HG02938 (cell line): Measurements from ENCODE around the gene SRGAP2B.
"Not testable (repeated sequence)": the region's sequence is repeated elsewhere in the genome, so short reads cannot be mapped to it uniquely, and the experiment has no call there.

Source experiments
- ATAC-seq: cut with Tn5 transposase; IDR thresholded peaks from one replicate; pipeline ENCODE4 v1.9.1; 2021; ENCODE audit warnings: mild to moderate bottlenecking, moderate library complexity; ENCODE audit not compliant: unreplicated experiment

SRGAP2B gene

GRCh38 chr1:145047553-145047952 is 47.6 kb downstream of the SRGAP2B start:
- peak; percentile 71 for ATAC-seq

- ATAC-seq, result not testable (repeated sequence)
Observed at GRCh38 chr1:145045571-145046273, 49.4 kb downstream of the SRGAP2B start.

- peak; percentile 92 for ATAC-seq
Observed at GRCh38 chr1:145041519-145041918, 53.6 kb downstream of the SRGAP2B start.

GRCh38 chr1:145036019-145036418 is 59.1 kb downstream of the SRGAP2B start:
- not testable (repeated sequence) for ATAC-seq

GRCh38 chr1:145033523-145033922 is 61.6 kb downstream of the SRGAP2B start:
- not testable (repeated sequence) for ATAC-seq

GRCh38 chr1:145027251-145027650 is 67.9 kb downstream of the SRGAP2B start:
- ATAC-seq, result not testable (repeated sequence)

GRCh38 chr1:145025286-145025685 is 69.8 kb downstream of the SRGAP2B start:
- not testable (repeated sequence) for ATAC-seq

GRCh38 chr1:145022259-145022658 is 72.9 kb downstream of the SRGAP2B start:
- ATAC-seq, result not testable (repeated sequence)

GRCh38 chr1:145021749-145022148 is 73.4 kb downstream of the SRGAP2B start:
- ATAC-seq, result not testable (repeated sequence)

GRCh38 chr1:145019709-145020108 is 75.4 kb downstream of the SRGAP2B start:
- ATAC-seq, result not testable (repeated sequence)

GRCh38 chr1:145017725-145018124 is 77.4 kb downstream of the SRGAP2B start:
- ATAC-seq, result not testable (repeated sequence)

- not testable (repeated sequence) for ATAC-seq
Observed at GRCh38 chr1:145016492-145016862, 78.7 kb downstream of the SRGAP2B start.

GRCh38 chr1:145015744-145016491 is 79.2 kb downstream of the SRGAP2B start:
- peak; percentile 71 for ATAC-seq

GRCh38 chr1:145013353-145013752 is 81.8 kb downstream of the SRGAP2B start:
- ATAC-seq, result not testable (repeated sequence)

- not testable (repeated sequence) for ATAC-seq
Observed at GRCh38 chr1:145011811-145012210, 83.3 kb downstream of the SRGAP2B start.

GRCh38 chr1:145010580-145010979 is 84.5 kb downstream of the SRGAP2B start:
- not testable (repeated sequence) for ATAC-seq

- ATAC-seq, result not testable (repeated sequence)
Observed at GRCh38 chr1:145009928-145010327, 85.2 kb downstream of the SRGAP2B start.

- ATAC-seq, result peak; percentile 53
Observed at GRCh38 chr1:145008388-145008787, 86.7 kb downstream of the SRGAP2B start.

- ATAC-seq, result not testable (repeated sequence)
Observed at GRCh38 chr1:145005142-145005541, 90.0 kb downstream of the SRGAP2B start.

- not testable (repeated sequence) for ATAC-seq
Observed at GRCh38 chr1:145001381-145001780, 93.7 kb downstream of the SRGAP2B start.

GRCh38 chr1:145000743-145001326 is 94.3 kb downstream of the SRGAP2B start:
- not testable (repeated sequence) for ATAC-seq
